NCI-H146 treated with DMSO at 0.1 percent for 48 hours (cell line): ENCODE data around the gene AS3MT.
"Not testable (repeated sequence)": the region's sequence is repeated elsewhere in the genome, so short reads cannot be mapped to it uniquely, and the experiment has no call there.

Experiments
- DNase-seq: peaks from one replicate; lab custom pipeline; 2025; ENCODE audit not compliant: unreplicated experiment; lab: John Stamatoyannopoulos, UW

Gene AS3MT, protein sequence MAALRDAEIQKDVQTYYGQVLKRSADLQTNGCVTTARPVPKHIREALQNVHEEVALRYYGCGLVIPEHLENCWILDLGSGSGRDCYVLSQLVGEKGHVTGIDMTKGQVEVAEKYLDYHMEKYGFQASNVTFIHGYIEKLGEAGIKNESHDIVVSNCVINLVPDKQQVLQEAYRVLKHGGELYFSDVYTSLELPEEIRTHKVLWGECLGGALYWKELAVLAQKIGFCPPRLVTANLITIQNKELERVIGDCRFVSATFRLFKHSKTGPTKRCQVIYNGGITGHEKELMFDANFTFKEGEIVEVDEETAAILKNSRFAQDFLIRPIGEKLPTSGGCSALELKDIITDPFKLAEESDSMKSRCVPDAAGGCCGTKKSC

GRCh38 chr10:102869258-102870198 is at the start of gene AS3MT:
Gene AS3MT, plus strand, starts transcription at chr10:102869470. Its CDS starts 123 bp downstream, at chr10:102869593.
- peak; percentile 17 for DNase-seq

- DNase-seq: not testable (repeated sequence)
Measured at GRCh38 chr10:102820008-102820407, 49.3 kb upstream of the AS3MT start.

GRCh38 chr10:102822222-102822621 is 47.0 kb upstream of the AS3MT start:
- DNase-seq: no peak

GRCh38 chr10:102824664-102825063 is 44.6 kb upstream of the AS3MT start:
- DNase-seq: no peak

DNA sequence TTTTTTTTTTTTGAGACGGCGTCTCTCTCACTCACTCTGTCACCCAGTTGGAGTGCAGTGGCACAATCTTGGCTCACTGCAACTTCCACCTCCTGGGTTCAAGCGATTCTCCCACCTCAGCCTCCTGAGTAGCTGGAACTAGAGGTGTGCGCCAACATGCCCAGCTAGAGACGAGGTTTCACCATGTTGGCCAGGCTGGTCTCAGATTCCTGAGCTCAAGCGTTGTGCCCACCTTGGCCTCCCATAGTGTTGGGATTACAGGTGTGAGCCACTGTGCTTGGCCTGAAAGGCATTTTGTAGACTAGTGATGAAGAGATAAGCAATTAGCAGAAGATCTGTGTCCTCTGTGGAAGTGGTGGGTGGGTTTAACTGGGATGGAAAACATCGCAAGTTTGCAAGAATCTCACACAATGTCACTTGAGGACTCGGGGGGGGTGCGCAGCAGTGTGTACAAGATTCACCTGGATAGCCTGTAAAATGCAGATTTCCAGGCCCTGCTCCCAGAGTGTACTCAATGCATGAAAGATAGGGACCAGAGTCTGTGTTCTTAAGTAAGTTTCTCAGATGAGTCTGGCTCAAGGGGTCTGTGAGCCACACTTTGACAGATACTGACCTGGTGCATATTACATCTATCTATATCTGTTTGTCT is 43.0 kb upstream of the AS3MT start:
- no peak for DNase-seq

DNA sequence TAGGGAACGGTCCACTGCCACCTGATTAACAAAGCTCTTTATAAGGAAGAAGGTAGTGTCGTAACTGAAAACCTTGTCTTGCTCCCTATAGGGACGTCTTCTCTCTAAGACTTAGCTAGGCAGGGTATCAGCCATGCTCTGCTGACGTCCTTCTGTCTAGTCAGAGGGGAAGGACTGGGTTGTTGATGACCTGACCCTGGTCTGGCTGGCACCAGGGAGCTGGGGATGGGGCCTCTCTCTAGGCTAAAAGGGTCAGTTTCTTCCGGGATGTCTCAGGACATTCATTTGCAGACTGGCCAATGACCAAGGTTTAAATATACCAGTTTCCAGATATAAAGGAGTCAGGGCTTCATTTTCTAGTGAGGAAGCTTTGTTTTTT is 41.7 kb upstream of the AS3MT start:
- DNase-seq: no peak

DNA sequence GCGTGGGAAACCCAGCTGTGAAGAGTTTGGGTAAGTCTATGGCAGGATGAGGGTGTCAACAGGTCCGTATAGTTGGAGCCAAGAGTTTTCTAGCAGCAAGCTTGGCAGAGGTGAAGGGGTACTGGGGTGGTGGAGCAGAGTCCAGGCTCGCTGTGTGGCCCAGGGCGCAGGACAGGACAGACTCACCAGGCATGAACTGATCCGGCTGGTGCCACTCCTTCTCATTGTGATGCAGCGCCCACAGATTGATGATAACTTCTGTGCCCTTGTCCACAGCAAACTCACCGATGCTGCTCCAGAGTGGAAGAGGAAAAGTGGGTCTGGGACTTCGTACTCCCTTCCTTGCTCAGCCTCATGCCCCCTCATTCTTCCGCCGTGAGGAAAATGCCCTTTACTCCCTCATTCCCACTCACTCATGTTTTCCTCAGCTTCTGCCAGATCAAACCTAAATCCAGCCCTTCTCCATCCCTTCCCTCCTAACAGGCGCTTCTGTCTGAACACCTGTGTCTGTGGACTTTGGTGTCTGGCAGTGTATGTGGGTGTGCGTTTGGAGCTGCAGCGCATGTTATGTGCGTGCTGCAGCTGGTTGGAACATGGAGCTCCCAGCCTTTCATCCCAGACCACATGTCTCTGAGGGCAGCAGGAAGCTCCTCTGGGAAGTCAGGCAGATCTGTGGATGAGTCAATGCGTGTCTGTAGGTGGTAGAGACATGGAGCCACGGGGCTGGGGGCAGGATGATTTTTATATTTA is 37.8 kb upstream of the AS3MT start:
- DNase-seq: no peak

DNA sequence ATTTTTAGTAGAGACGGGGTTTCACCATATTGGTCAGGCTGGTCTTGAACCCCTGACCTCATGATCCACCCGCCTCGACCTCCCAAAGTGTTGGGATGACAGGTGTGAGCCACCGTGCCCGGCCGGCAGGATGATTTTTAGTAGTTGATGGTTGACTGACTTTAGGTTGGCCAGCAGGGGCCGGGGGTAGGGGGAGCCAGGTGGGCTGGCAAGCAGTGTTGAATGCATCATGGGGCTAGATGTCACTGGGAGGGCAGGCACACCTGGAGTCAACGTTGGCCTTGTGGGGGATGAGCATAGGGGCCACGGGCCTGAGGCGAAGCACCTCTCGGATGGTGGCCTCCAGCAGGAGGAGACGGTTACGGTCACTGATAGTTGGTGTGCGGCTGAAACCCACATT is 37.0 kb upstream of the AS3MT start:
- no peak for DNase-seq

DNA sequence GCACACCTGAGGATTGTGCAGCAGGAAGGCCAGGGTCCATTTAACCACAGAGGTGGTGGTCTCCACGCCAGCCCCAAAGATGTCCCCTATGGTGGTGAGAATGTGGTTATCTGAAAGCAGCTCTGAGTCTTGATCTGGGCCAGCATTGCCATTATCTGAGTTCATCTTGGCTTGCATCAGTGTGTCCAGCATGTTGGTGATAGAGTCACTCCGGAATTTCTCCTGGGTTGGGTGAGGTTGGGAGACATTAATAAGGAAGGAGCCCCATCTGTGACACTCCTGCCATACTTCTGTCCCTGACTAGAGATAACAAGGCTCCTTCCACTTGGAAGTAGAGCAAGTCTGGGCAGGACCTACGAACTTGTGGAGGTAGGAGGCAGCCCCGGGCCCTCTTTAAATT is 36.3 kb upstream of the AS3MT start:
- DNase-seq: no peak

GRCh38 chr10:102834143-102834542 is 35.1 kb upstream of the AS3MT start:
- DNase-seq: no peak

- peak; percentile 41 for DNase-seq
Measured at GRCh38 chr10:102835007-102835482, 34.2 kb upstream of the AS3MT start.

DNA sequence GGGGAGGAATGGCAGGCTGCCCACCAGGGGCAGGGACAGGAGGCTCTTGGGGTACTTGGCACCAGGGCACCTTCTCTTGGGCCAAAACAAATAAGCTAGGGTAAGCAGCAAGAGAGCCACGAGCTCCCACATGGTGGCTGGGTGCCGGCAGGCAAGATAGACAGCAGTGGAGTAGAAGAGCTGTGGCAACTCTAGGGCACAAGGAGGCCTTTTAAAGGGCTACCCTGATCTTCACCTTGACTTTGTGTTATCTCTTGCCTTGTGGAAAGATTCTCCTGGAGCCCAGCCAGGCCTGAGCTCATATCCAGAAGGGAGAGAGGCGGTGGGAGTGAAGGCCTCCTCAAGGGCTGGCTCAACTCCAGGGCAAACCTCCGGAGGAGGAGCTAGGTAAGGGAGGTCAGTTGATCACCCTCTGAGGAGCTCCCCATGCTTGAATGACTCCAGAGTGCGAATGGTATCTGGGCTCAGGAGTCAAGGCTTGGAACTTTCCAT is 32.0 kb upstream of the AS3MT start, which contains the start of gene CYP17A1:
Gene CYP17A1 (minus strand): TSS at position 184 of the 492 bp plus-strand sequence. CDS start 52 bp downstream, at position 132.
- DNase-seq: no peak

- DNase-seq: not testable (repeated sequence)
Measured at GRCh38 chr10:102838276-102838927, 30.9 kb upstream of the AS3MT start.

GRCh38 chr10:102841827-102842345 is 27.4 kb upstream of the AS3MT start:
- DNase-seq: no peak

DNA sequence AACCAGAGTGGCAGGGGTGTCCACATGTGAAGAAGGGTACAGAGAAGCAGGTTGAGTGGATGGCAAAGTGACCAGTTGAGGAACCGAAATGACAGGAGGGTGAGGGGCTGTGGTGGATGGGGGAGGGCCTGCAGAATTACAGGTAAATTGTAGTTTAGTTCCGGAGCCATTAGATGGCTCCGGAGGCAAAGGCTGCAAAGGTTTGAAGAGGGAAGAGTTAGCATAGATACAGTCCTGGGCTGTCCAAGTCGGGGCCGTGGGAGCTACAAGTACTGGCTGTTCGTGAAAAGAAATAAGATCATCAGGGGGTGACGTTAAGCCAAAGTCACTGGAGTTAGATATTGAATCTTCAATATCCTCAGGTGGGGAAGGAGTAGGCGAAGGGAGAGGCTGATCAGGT is 26.1 kb upstream of the AS3MT start:
- not testable (repeated sequence) for DNase-seq

DNA sequence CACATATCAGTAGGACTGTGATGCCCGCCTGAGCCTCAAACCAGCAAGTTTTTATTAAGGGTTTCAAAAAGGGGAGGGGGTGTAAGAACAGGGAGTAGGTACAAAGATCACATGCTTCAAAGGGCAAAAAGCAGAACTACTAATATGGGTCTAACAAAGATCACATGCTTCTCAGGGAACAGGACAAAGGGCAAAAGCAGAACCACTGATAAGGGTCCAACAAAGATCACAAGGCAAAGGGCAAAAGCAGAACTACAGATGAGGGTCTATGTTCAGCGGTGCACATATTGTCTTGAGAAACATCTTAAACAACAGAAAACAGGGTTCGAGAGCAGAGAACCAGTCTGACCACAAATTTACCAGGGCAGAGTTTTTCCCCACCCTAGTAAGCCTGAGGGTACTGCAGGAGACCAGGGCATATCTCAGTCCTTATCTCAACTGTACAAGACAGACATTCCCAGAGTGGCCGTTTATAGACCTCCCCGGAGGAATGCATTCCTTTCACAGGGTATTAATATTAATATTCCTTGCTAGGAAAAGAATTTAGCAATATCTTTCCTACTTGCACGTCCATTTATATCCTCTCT is 25.0 kb upstream of the AS3MT start:
- DNase-seq: not testable (repeated sequence)

GRCh38 chr10:102845352-102845902 is 23.8 kb upstream of the AS3MT start:
- no peak for DNase-seq

- DNase-seq: no peak
Measured at GRCh38 chr10:102850025-102850518, 19.2 kb upstream of the AS3MT start.

GRCh38 chr10:102853237-102853636 is 16.0 kb upstream of the AS3MT start:
- DNase-seq: not testable (repeated sequence)
